ENCODE results near the gene TMCC1. TPM values are rescaled to one million over a fixed set of nuclear protein-coding genes. Genes with fewer than 3 reads are reported as not detected.

The TMCC1 gene
- total and polyA plus RNA-seq, 10 of the 15 experiments (the other 5 are each of a cell fraction or from before 2014, with no cell fraction given) = 2.3 to 21.1 (median 8.4) TPM

- ChIA-PET CTCF (interaction anchor here (1.4 to 3.0 kb wide), 2 partner anchors 171 to 330 kb away, joined by 3 to 8 read pairs; no protein-coding TSS in a partner anchor), SMC1A (ENCODE audit: uncharacterized antibody, unreplicated experiment) (no interaction called here), RAD21 (ENCODE audit: unreplicated experiment) (interaction anchor here (0.6 kb wide), 2 partner anchors 36 to 169 kb away, joined by 3 to 4 read pairs; no protein-coding TSS in a partner anchor), POLR2A (interaction anchor here (0.6 to 1.2 kb wide), 2 partner anchors 169 to 187 kb away, joined by 4 to 7 read pairs; no protein-coding TSS in a partner anchor)
- BruUV-seq (replicated peaks) = no TSS peak
- Histone ChIP-seq H3K79me2 (ENCODE audit: control insufficient read depth, insufficient read depth, low read length) (no peaks in the 10 kb centered on the region; the same call in 1 of the 2 replicates), H3K27ac (ENCODE audit: control insufficient read depth, insufficient read depth) (no peak overlapping the region), H3K4me3 (no peak overlapping the region), H3K36me3 (ENCODE audit: control insufficient read depth in 2 of 2, insufficient read depth in 2 of 2, low read length in 1 of 2) (no peaks in the 10 kb centered on the region), H3K9me3 (replicated peaks; ENCODE audit: control insufficient read depth, insufficient read depth, low read length) (no peaks in the 10 kb centered on the region), H3K4me1 (ENCODE audit: control insufficient read depth, insufficient read depth, low read length) (peaks cover 12% of the 10 kb centered on the region; the same call in 1 of the 2 replicates), H2AFZ (ENCODE audit: control insufficient read depth, low read depth, low read length) (no peak overlapping the region), H3K27me3 (replicated peaks in 1 of 2; ENCODE audit: control insufficient read depth in 2 of 2, insufficient read depth in 2 of 2, low read length in 1 of 2) (no peaks in the 10 kb centered on the region), H4K20me1 (ENCODE audit: control insufficient read depth, insufficient read depth) (no peaks in the 10 kb centered on the region), H3K9ac (ENCODE audit: control insufficient read depth, insufficient read depth, low read length) (no peak overlapping the region), H3K4me2 (ENCODE audit: control insufficient read depth, insufficient read depth) (no peak overlapping the region)
- ATAC-seq = no peak
- 34% methylated on average over 4 of the region's 4 CpGs for WGBS (ENCODE audit: insufficient coverage, insufficient replicate concordance, low lambda C conversion rate, missing lambda C conversion rate)
- no peak for FAIRE-seq
- in situ Hi-C loops (cut with MboI) = loop anchor here (5.0 kb wide), 1 partner anchor 168 kb away; no protein-coding TSS in a partner anchor
- intact Hi-C loops (cut with micrococcal nuclease; ENCODE audit: unreplicated experiment) = no loop called here
- peak; percentile 40; the same call in 1 of the 2 replicates for TF ChIP-seq SPI1 (IDR thresholded peaks at IDR 0.05; ENCODE audit: borderline replicate concordance, insufficient read depth, low read depth, low read length)
- TF ChIP-seq LARP7 (IDR thresholded peaks at IDR 0.05) = no peak
- DNase-seq (ENCODE audit: low read depth, low spot score) = no peak
Measured at GRCh38 chr3:129820587-129820986, 72.9 kb downstream of the TMCC1 start.

GRCh38 chr3:129812589-129812988 lies 80.9 kb downstream of the TMCC1 start:
- FAIRE-seq (no peak), ATAC-seq (no peak), DNase-seq (ENCODE audit: low read depth, low spot score) (no peak)
- Histone ChIP-seq H3K9ac (ENCODE audit: control insufficient read depth, insufficient read depth, low read length) (no peak overlapping the region), H3K79me2 (ENCODE audit: control insufficient read depth, insufficient read depth, low read length) (no peaks in the 10 kb centered on the region), H3K27ac (ENCODE audit: control insufficient read depth, insufficient read depth) (no peak overlapping the region), H3K27me3 (replicated peaks in 1 of 2; ENCODE audit: control insufficient read depth in 2 of 2, insufficient read depth in 2 of 2, low read length in 1 of 2) (no peaks in the 10 kb centered on the region), H2AFZ (ENCODE audit: control insufficient read depth, low read depth, low read length) (no peak overlapping the region), H3K36me3 (ENCODE audit: control insufficient read depth in 2 of 2, insufficient read depth in 2 of 2, low read length in 1 of 2) (no peaks in the 10 kb centered on the region), H3K9me3 (replicated peaks; ENCODE audit: control insufficient read depth, insufficient read depth, low read length) (no peaks in the 10 kb centered on the region), H3K4me3 (no peak overlapping the region), H4K20me1 (ENCODE audit: control insufficient read depth, insufficient read depth) (no peaks in the 10 kb centered on the region; the same call in 1 of the 2 replicates), H3K4me2 (ENCODE audit: control insufficient read depth, insufficient read depth) (no peak overlapping the region), H3K4me1 (ENCODE audit: control insufficient read depth, insufficient read depth, low read length) (no peaks in the 10 kb centered on the region)
- ChIA-PET SMC1A (ENCODE audit: uncharacterized antibody, unreplicated experiment) (no interaction called here), CTCF (interaction anchor here (1.3 kb wide), 1 partner anchor 12 kb away, joined by 4 read pairs; no protein-coding TSS in a partner anchor), POLR2A (interaction anchor here (0.6 kb wide), 1 partner anchor 18 kb away, joined by 3 read pairs; no protein-coding TSS in a partner anchor), RAD21 (ENCODE audit: unreplicated experiment) (interaction anchor here (0.6 kb wide), 1 partner anchor 92 kb away, joined by 4 read pairs; no protein-coding TSS in a partner anchor)
- no TSS peak for BruUV-seq (replicated peaks)
- WGBS (ENCODE audit: insufficient coverage, insufficient replicate concordance, low lambda C conversion rate, missing lambda C conversion rate) = 100% methylated on average over 3 of the region's 3 CpGs
- in situ Hi-C loops (cut with MboI) = no loop called here
- TF ChIP-seq MTA3 (IDR thresholded peaks at IDR 0.05; ENCODE audit: borderline replicate concordance, low read length) = no peak
- no peak for TF ChIP-seq TBL1XR1 (IDR thresholded peaks at IDR 0.05; ENCODE audit: low read depth, low read length)
- TF ChIP-seq NFIC (IDR thresholded peaks at IDR 0.05; ENCODE audit: low read depth, low read length) = no peak
- no peak for TF ChIP-seq CHD2 (IDR thresholded peaks at IDR 0.05; ENCODE audit: borderline replicate concordance, low read depth, low read length)
- no peak for TF ChIP-seq NRF1 (conservative IDR thresholded peaks at IDR 0.05; ENCODE audit: low read depth, low read length)
- no peak for TF ChIP-seq ZNF592 (IDR thresholded peaks at IDR 0.05)
- intact Hi-C loops (cut with micrococcal nuclease; ENCODE audit: unreplicated experiment) = no loop called here

Measured in GM12878 (cell line).